ENCODE measurements around the gene PLCD3.

PLCD3 gene

GRCh38 chr17:45086865-45087503 is 45.3 kb downstream of the PLCD3 start:
- no peaks in the 10 kb centered on the region for H3K27me3 Mint-ChIP-seq
- ATAC-seq (replicated peaks) (no peak), DNase-seq (no peak)
- no peak overlapping the region for H3K4me3 Mint-ChIP-seq
- peaks cover 35 to 36% of the 10 kb centered on the region in 2 donors for H3K36me3 Mint-ChIP-seq
- no peak overlapping the region for H3K27ac Mint-ChIP-seq
- H3K4me1 Mint-ChIP-seq: peaks cover 6 to 19% of the 10 kb centered on the region in 2 donors
- no peaks in the 10 kb centered on the region for H3K9me3 Mint-ChIP-seq

- H3K4me3 Mint-ChIP-seq: no peak overlapping the region
- peaks cover 35 to 38% of the 10 kb centered on the region in 2 donors for H3K36me3 Mint-ChIP-seq
- no peaks in the 10 kb centered on the region for H3K27me3 Mint-ChIP-seq
- no peaks in the 10 kb centered on the region for H3K9me3 Mint-ChIP-seq
- ATAC-seq (replicated peaks) (no peak), DNase-seq (no peak)
- peaks cover 6 to 19% of the 10 kb centered on the region in 2 donors for H3K4me1 Mint-ChIP-seq
- no peak overlapping the region for H3K27ac Mint-ChIP-seq
These were observed 45.9 kb downstream of the PLCD3 start for GRCh38 chr17:45086391-45086790.

GRCh38 chr17:45081047-45081703 is 51.1 kb downstream of the PLCD3 start:
- DNase-seq (no peak), ATAC-seq (replicated peaks) (no peak)
- H3K27me3 Mint-ChIP-seq: no peaks in the 10 kb centered on the region
- peaks cover 10 to 21% of the 10 kb centered on the region in 2 donors for H3K4me1 Mint-ChIP-seq
- H3K9me3 Mint-ChIP-seq: peaks cover 0 to 1% of the 10 kb centered on the region in 2 donors
- no peak overlapping the region for H3K4me3 Mint-ChIP-seq
- peak overlapping the region; percentile 71 for H3K27ac Mint-ChIP-seq
- peaks cover 31 to 33% of the 10 kb centered on the region in 2 donors for H3K36me3 Mint-ChIP-seq

GRCh38 chr17:45077643-45078042 is 54.7 kb downstream of the PLCD3 start:
- H3K36me3 Mint-ChIP-seq: peaks cover 34 to 46% of the 10 kb centered on the region in 2 donors
- peak overlapping the region; percentile 95 for H3K27ac Mint-ChIP-seq
- H3K4me3 Mint-ChIP-seq: peak overlapping the region; percentile 46 to 52
- H3K4me1 Mint-ChIP-seq: peaks cover 14 to 32% of the 10 kb centered on the region in 2 donors
- DNase-seq: peak; percentile 32
- no peaks in the 10 kb centered on the region for H3K27me3 Mint-ChIP-seq
- H3K9me3 Mint-ChIP-seq: peaks cover 0 to 1% of the 10 kb centered on the region in 2 donors
- ATAC-seq (replicated peaks): peak; percentile 97

- no peaks in the 10 kb centered on the region for H3K27me3 Mint-ChIP-seq
- peaks cover 14 to 47% of the 10 kb centered on the region in 2 donors for H3K4me1 Mint-ChIP-seq
- H3K4me3 Mint-ChIP-seq: no peak overlapping the region
- DNase-seq: no peak
- peaks cover 30 to 37% of the 10 kb centered on the region in 2 donors for H3K36me3 Mint-ChIP-seq
- H3K27ac Mint-ChIP-seq: peak overlapping the region; percentile 25
- ATAC-seq (replicated peaks): no peak
- peaks cover 0 to 1% of the 10 kb centered on the region in 2 donors for H3K9me3 Mint-ChIP-seq
These were observed 58.8 kb downstream of the PLCD3 start for GRCh38 chr17:45073414-45074070.

- no peak for ATAC-seq (replicated peaks)
- Mint-ChIP-seq H3K27ac (peak overlapping the region; percentile 51), H3K27me3 (no peaks in the 10 kb centered on the region), H3K4me3 (no peak overlapping the region), H3K9me3 (no peaks in the 10 kb centered on the region), H3K4me1 (peaks cover 3 to 38% of the 10 kb centered on the region in 2 donors), H3K36me3 (peaks cover 26 to 30% of the 10 kb centered on the region in 2 donors)
- no peak for DNase-seq
These were observed 61.5 kb downstream of the PLCD3 start for GRCh38 chr17:45070809-45071208.

GRCh38 chr17:45070001-45070400 is 62.3 kb downstream of the PLCD3 start:
- no peak overlapping the region for H3K27ac Mint-ChIP-seq
- H3K36me3 Mint-ChIP-seq: peaks cover 28 to 33% of the 10 kb centered on the region in 2 donors
- H3K27me3 Mint-ChIP-seq: no peaks in the 10 kb centered on the region
- ATAC-seq (replicated peaks) (no peak), DNase-seq (no peak)
- no peaks in the 10 kb centered on the region for H3K9me3 Mint-ChIP-seq
- H3K4me3 Mint-ChIP-seq: no peak overlapping the region
- peaks cover 5 to 42% of the 10 kb centered on the region in 2 donors for H3K4me1 Mint-ChIP-seq

GRCh38 chr17:45067637-45068036 is 64.7 kb downstream of the PLCD3 start:
- Mint-ChIP-seq H3K36me3 (peaks cover 23 to 33% of the 10 kb centered on the region in 2 donors), H3K4me1 (peaks cover 14 to 56% of the 10 kb centered on the region in 2 donors), H3K27me3 (no peaks in the 10 kb centered on the region), H3K9me3 (no peaks in the 10 kb centered on the region), H3K27ac (peak overlapping the region; percentile 65), H3K4me3 (no peak overlapping the region)
- DNase-seq: no peak
- ATAC-seq (replicated peaks): no peak

GRCh38 chr17:45063198-45063597 is 69.1 kb downstream of the PLCD3 start:
- peak; percentile 4 to 20 for ATAC-seq (replicated peaks)
- peaks cover 15 to 29% of the 10 kb centered on the region in 2 donors for H3K36me3 Mint-ChIP-seq
- peak overlapping the region; percentile 77 to 92 for H3K4me3 Mint-ChIP-seq
- no peaks in the 10 kb centered on the region for H3K9me3 Mint-ChIP-seq
- H3K27me3 Mint-ChIP-seq: no peaks in the 10 kb centered on the region
- no peak for DNase-seq
- H3K4me1 Mint-ChIP-seq: peaks cover 18 to 61% of the 10 kb centered on the region in 2 donors
- peak overlapping the region; percentile 86 for H3K27ac Mint-ChIP-seq

GRCh38 chr17:45061606-45062205 is 70.6 kb downstream of the PLCD3 start:
- Mint-ChIP-seq H3K4me1 (peaks cover 18 to 47% of the 10 kb centered on the region in 2 donors), H3K27me3 (no peaks in the 10 kb centered on the region), H3K36me3 (peaks cover 10 to 19% of the 10 kb centered on the region in 2 donors), H3K4me3 (peak overlapping the region; percentile 92), H3K9me3 (no peaks in the 10 kb centered on the region), H3K27ac (peak overlapping the region; percentile 99)
- DNase-seq: no peak
- no peak for ATAC-seq (replicated peaks)

- Mint-ChIP-seq H3K36me3 (peaks cover 10 to 19% of the 10 kb centered on the region in 2 donors), H3K4me1 (peaks cover 18 to 47% of the 10 kb centered on the region in 2 donors), H3K27me3 (no peaks in the 10 kb centered on the region), H3K4me3 (peak within 1 kb of the TSS; percentile 92), H3K9me3 (no peaks in the 10 kb centered on the region), H3K27ac (peak within 1 kb of the TSS; percentile 99)
- DNase-seq (peak; percentile 98), ATAC-seq (replicated peaks) (peak; percentile 90 to 91)
These were observed 71.3 kb downstream of the PLCD3 start, which contains the start of gene NMT1 for GRCh38 chr17:45060797-45061605. TSS of gene NMT1 (plus strand) at chr17:45061317. CDS start at chr17:45061330, 13 bp downstream.

- Mint-ChIP-seq H3K27me3 (no peaks in the 10 kb centered on the region), H3K9me3 (no peaks in the 10 kb centered on the region), H3K4me3 (peak overlapping the region; percentile 92), H3K36me3 (peaks cover 10 to 23% of the 10 kb centered on the region in 2 donors), H3K27ac (peak overlapping the region; percentile 99), H3K4me1 (peaks cover 21 to 53% of the 10 kb centered on the region in 2 donors)
- ATAC-seq (replicated peaks) (peak in 1 of 2 donors; percentile 2), DNase-seq (no peak)
These were observed 71.9 kb downstream of the PLCD3 start for GRCh38 chr17:45060382-45060796.

Measured in stimulated activated naive B cell treated with anti-CD40 and anti-IgM and Interleukin-4, amounts not matched to agents 10 μg/mL and 1 μg/mL and 100 μg/mL, for 72 hours (primary cell).